Colonic mucosa (tissue), 4 donors: ENCODE results near the gene KBTBD3. TPM values are rescaled to one million over a fixed set of nuclear protein-coding genes. Genes with fewer than 3 reads are reported as not detected.

Source experiments
- DNase-seq: peaks from one replicate; pipeline ENCODE4 v3.0.0-alpha.2; 2020
- H3K27ac ChIP-seq: fragments of 200-600 bp; one replicate; pipeline ENCODE4 v1.8.0; 2021
- H3K27me3 ChIP-seq: fragments of 200-600 bp; one replicate; pipeline ENCODE4 v1.8.0; 2021
- H3K36me3 ChIP-seq: fragments of 200-600 bp; one replicate; pipeline ENCODE4 v1.8.0; 2021
- H3K4me1 ChIP-seq: fragments of 200-600 bp; one replicate; pipeline ENCODE4 v1.8.0; 2021; ENCODE audit warnings: mild to moderate bottlenecking
- H3K4me3 ChIP-seq: fragments of 200-600 bp; one replicate; pipeline ENCODE4 v1.8.0; 2021
- H3K9ac ChIP-seq, 2 donors: one replicate each; pipeline ENCODE4 v1.7.0; 2013; ENCODE audit warnings: control low read depth in 2 of 2, low read depth in 2 of 2, low read length in 2 of 2
- H3K9me3 ChIP-seq: fragments of 200-600 bp; one replicate; pipeline ENCODE4 v1.8.0; 2021
- CTCF ChIP-seq: fragments of 200-600 bp; IDR thresholded peaks from one replicate; pipeline ENCODE4 v1.8.0; 2022; ENCODE audit warnings: antibody characterized with exemption, mild to moderate bottlenecking
- intact Hi-C: fragments of 100-400 bp; cut with DNase I; formaldehyde crosslinking; loops from one replicate; pipeline ENCODE4 v1.14.1; 2022
- total RNA-seq, 2 donors: library from RNA; stranded (reverse); fragmentation: NEBNext Ultra II Directional in 1 of 2; extraction: Animal tissue kit (Norgen Biotek cat#: 25700) in 1 of 2; gene quantifications; one replicate each; pipeline ENCODE4 v1.2.1, GENCODE V29; 2021
- donor health status: healthy.
- donor health status: DM: no; HTN: no; CAD: no.
- donor health status: DM: no; HTN: no; CAD: no.

Gene KBTBD3
- 1 to 10 TPM; 6.6 to 6.7 TPM for total RNA-seq

- H3K9me3 ChIP-seq: no peaks in the 10 kb centered on the region
- peak within 1 kb of the TSS; percentile 91 for H3K9ac ChIP-seq
- TF ChIP-seq CTCF: no peak
- H3K36me3 ChIP-seq: no peaks in the 10 kb centered on the region
- H3K27ac ChIP-seq: peak within 1 kb of the TSS; percentile 96
- H3K4me1 ChIP-seq: no peaks in the 10 kb centered on the region
- H3K4me3 ChIP-seq: peak within 1 kb of the TSS; percentile 91
- intact Hi-C loops: loop anchor here (5.0 kb wide), 1 partner anchor 55 kb away; the partner anchor contains the start of gene MSANTD4
- DNase-seq: peak; percentile 98
- no peaks in the 10 kb centered on the region for H3K27me3 ChIP-seq
These were observed at the start of gene KBTBD3 for GRCh38 chr11:106076919-106077608. TSS of gene KBTBD3 (minus strand) at chr11:106077347. CDS start at chr11:106059097, 18,250 bp downstream.

- intact Hi-C loops: no loop called here
- no peak overlapping the region for H3K4me3 ChIP-seq
- H3K27ac ChIP-seq: no peak overlapping the region
- DNase-seq: no peak
- no peaks in the 10 kb centered on the region for H3K4me1 ChIP-seq
- no peaks in the 10 kb centered on the region for H3K27me3 ChIP-seq
- no peaks in the 10 kb centered on the region for H3K36me3 ChIP-seq
- TF ChIP-seq CTCF: no peak
- H3K9ac ChIP-seq: no peak overlapping the region
- H3K9me3 ChIP-seq: no peaks in the 10 kb centered on the region
These were observed 44.6 kb upstream of the KBTBD3 start for GRCh38 chr11:106121570-106122320.

GRCh38 chr11:106105986-106106385 is 28.8 kb upstream of the KBTBD3 start:
- Histone ChIP-seq H3K9ac (no peak overlapping the region), H3K36me3 (no peaks in the 10 kb centered on the region), H3K27me3 (no peaks in the 10 kb centered on the region), H3K4me3 (no peak overlapping the region), H3K27ac (no peak overlapping the region), H3K4me1 (no peaks in the 10 kb centered on the region), H3K9me3 (no peaks in the 10 kb centered on the region)
- intact Hi-C loops: no loop called here
- no peak for TF ChIP-seq CTCF
- DNase-seq: no peak

GRCh38 chr11:106101819-106102218 is 24.7 kb upstream of the KBTBD3 start:
- Histone ChIP-seq H3K4me1 (no peaks in the 10 kb centered on the region), H3K9ac (no peak overlapping the region), H3K27me3 (no peaks in the 10 kb centered on the region), H3K27ac (no peak overlapping the region), H3K9me3 (no peaks in the 10 kb centered on the region), H3K36me3 (no peaks in the 10 kb centered on the region), H3K4me3 (no peak overlapping the region)
- no peak for TF ChIP-seq CTCF
- intact Hi-C loops: no loop called here
- no peak for DNase-seq

- Histone ChIP-seq H3K27me3 (no peaks in the 10 kb centered on the region), H3K27ac (no peak overlapping the region), H3K9ac (no peak overlapping the region), H3K4me1 (no peaks in the 10 kb centered on the region), H3K4me3 (no peak overlapping the region), H3K9me3 (no peaks in the 10 kb centered on the region), H3K36me3 (no peaks in the 10 kb centered on the region)
- no peak for TF ChIP-seq CTCF
- intact Hi-C loops: no loop called here
- DNase-seq: no peak
These were observed 24.2 kb upstream of the KBTBD3 start for GRCh38 chr11:106101370-106101769.
